Activated CD8-positive, alpha-beta memory T cell treated with anti-CD3 and anti-CD28 coated beads, Interleukin-2, amount 50 U/mL, for 1 hour (primary cell): ENCODE data around the gene C16orf86.
A peak's percentile ranks its signal among the peaks of the same experiment; 100 is the strongest.

ENCODE experiments used
- DNase-seq: peaks from one replicate; pipeline ENCODE4 v3.0.0-alpha.2; 2020; ENCODE audit errors: extremely low read depth

C16orf86 gene, protein sequence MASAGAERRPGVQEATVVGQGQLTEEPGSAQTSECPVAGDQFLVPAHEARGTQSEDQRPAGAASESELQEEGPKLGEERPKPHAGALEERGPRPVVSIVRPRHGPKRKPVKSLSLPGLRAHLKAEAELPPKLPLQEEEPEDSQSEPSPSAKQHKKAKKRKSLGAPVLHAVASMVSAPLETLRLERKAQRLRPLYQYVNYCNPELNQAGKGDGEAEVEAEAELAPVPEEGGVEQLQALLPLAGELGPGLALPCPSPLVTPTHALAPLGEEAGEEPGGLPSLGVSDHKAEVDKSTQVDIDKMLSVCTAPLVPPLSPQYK

DNA sequence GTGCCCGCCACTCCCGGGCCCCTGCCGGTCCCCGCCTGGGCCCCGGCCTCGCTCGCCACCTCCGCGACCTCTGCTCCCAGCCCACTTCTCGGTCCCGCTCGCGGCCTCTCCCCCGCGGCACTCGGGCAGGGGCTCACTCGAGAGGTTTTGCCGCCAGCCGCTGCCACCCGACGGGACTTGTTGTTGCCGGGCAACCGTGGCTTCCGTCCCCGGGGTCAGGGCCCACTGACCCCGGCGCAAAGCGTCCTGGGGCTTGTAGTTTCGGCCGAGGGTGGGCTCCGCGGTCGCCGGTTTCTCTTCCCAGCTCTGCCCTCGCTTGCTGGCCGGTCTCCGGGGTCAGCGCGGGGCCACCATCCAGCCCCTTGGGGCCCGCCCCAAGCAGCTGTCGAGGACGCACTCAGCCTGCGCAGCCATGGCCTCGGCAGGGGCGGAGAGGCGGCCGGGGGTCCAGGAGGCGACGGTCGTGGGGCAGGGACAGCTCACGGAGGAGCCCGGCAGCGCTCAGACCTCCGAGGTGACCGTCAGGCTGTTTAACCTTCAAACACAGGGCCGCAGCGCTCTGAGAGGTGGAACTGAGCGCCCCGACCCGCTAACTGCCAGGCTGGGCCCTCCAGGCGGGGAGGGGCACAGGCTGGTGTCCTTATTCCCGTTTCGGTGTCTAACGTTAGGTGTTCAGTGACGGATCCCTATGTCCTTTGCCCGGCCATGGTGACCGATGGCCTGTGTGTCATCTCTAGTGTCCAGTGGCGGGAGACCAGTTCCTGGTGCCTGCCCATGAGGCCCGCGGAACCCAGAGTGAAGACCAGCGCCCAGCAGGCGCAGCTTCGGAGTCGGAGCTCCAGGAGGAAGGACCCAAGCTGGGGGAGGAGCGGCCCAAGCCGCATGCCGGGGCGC lies at the start of gene C16orf86, which contains the start of gene ENKD1:
C16orf86 (plus strand) TSS at position 256 of the 894 bp plus-strand sequence; CDS start at position 413, 157 bp downstream.
ENKD1 (minus strand) TSS at position 192 of the 894 bp plus-strand sequence. CDS start 308 bp downstream, outside the sequence.
- peak; percentile 60 for DNase-seq

DNA sequence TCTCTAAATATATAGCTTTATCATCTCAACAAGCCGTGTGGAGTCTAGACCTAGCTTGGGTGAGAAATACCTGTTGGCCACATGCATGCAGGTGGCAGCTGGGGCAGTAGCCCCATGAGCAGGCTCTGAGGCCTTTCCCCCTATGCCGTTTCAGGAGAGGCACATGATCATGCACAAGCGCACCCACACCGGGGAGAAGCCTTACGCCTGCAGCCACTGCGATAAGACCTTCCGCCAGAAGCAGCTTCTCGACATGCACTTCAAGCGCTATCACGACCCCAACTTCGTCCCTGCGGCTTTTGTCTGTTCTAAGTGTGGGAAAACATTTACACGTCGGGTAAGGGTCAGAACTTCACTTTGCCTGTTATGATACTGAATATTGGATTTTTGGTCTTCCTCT lies 38.4 kb upstream of the C16orf86 start:
- no peak for DNase-seq

DNA sequence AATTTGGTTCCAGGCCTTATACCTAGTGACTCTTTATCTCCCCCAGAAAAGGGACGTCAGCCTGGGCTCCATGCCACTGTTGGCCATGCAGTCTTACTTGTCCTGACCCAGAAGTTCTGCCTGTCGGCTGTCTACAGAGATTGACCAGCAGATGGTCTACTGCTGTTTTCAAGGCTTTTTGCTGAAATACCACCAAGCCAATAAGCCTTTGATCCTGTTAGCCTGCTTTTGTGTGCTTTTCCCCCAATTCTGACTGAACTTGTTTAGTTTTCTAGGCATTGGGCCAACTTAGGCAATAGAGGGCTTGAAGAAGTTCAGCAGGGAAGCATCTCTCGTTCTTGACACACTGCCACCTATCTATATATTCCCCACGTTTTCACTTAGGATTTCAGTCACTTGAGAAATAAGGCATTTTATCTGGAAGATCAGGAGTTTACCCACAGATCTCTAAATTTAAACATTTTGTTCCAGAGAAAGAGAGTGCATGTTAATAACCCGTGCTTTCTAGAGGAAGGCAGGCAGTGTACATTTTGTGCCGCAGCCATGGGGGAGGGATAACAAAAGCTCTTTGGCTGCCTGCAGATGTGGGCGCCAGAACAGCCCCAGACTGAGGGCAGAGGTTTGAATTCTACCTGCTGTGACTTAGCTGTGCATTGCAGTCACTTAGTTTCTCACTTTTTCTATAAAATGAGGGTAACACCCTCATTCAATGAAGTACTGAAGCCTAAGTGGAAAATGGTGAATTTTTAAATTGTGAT lies 34.0 kb upstream of the C16orf86 start:
- no peak for DNase-seq

DNA sequence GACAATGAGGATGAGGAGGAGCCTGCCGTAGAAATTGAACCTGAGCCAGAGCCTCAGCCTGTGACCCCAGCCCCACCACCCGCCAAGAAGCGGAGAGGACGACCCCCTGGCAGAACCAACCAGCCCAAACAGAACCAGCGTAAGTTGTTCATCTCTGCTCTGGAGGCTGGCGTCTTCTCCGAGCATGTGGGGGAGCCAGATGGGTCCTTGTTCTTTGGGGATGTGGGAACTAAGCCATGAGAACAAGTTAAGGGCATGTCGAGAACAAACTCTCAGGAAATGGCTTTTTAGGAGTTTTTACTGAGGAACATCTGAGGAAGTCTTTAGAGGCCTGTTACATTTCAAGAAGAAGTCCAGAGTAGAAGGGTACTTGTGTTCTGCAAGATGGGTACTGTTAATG lies 29.9 kb upstream of the C16orf86 start:
- no peak for DNase-seq

DNA sequence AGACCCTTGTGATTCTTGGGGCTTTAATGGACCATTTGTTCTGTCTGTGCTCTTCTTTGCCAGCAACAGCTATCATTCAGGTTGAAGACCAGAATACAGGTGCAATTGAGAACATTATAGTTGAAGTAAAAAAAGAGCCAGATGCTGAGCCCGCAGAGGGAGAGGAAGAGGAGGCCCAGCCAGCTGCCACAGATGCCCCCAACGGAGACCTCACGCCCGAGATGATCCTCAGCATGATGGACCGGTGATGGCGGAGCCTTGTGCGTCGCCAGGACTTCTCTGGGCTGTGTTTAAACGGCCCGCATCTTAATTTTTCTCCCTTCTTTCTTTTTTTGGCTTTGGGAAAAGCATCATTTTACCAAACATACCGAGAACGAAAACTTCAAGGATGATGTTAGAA lies 29.0 kb upstream of the C16orf86 start:
- no peak for DNase-seq

DNA sequence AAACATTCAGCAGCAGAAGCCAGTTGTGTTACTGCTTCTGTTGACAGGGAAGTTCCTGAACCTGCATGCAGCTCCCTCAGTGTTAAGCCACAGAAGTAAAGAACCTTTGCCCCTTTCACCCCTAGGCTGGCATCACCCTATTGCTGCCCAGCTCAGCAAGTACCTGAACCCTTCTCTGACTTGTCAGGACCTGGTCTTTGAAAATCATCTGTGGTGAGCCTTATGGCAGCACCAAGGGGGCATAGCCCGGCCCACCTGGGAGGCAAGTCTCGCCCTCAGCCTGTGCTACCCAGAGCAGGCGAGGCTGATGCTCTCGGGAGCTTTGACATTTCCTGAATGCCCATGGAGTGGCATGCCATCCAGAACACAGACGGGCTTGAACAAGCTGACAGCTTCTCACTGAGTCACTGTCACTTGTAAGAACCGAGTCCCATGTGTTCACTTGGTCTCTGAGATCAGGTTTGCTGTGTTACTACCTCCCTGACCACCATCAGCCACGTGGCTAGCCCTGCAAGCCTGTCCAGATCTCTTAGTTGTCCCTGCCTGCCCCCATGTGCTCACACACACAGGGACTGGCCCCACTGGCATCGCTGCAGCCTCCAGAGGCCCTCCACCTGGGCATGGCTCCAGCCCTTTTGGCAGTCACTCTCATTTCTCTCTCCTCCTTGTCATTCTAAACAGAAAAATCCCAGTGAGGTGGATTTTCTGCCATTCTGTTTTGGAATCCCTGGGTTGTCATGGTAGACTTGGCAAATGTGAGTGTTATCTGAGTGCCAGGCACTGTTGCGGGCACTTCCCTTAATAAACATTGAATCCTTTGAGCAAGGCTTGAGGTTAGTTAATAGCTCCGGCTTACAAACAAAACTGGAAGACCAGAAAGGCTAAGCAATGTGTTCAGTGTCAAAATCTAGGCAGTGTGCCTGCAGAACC lies 24.6 kb upstream of the C16orf86 start:
- DNase-seq = no peak

DNA sequence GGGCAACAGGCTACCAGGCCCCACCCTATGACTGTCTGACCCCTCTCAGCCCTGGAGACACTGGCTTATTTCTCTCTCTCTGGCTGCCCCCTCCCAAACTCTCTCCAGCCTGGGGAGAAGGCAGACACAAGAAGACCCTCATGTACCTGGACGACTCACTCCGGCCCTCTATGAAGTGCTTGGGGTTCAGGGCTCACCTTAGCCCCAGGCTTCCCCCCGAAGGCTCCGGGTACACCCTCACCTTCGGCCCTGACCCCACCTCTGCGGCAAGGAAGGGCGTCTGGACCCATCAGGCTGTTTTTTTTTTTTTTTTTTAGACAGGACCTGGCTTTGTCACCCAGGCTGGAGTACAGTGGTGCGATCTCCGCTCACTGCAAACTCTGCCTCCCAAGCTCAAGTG lies 22.6 kb upstream of the C16orf86 start:
- no peak for DNase-seq

DNA sequence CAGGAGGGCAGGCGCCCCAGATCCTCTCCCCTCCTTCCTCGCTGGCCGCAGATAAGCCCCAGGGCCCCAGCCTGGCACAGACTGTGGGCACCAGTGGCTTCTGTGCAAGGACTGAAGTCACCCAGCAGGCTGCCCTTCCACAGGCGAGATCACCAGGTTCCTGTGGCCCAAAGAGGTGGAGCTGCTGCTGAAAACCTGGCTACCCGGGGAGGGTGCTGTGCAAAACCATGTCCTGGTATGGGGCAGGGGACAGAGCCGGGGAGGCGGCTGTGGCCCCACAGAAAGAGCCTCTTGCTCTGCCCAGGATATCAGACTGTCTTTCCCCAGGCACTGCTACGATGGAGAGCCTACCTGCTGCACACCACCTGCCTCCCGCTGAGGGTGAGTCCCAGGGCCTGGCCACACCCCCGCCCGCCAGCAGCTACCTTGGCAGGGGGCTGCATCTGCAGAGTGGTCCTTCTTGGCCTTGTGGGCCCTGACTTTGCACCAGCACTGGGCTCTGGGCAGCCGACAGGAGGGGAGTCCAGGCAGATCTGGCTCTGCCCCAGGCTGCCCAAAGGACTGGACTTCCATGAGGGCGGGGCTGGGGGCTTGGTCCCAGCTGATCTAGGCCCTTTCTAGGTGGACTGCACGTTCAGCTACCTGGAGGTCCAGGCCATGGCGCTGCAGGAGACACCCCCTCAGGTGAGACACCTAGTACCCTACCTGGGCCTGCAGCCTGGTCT lies 21.1 kb upstream of the C16orf86 start:
- no peak for DNase-seq

DNA sequence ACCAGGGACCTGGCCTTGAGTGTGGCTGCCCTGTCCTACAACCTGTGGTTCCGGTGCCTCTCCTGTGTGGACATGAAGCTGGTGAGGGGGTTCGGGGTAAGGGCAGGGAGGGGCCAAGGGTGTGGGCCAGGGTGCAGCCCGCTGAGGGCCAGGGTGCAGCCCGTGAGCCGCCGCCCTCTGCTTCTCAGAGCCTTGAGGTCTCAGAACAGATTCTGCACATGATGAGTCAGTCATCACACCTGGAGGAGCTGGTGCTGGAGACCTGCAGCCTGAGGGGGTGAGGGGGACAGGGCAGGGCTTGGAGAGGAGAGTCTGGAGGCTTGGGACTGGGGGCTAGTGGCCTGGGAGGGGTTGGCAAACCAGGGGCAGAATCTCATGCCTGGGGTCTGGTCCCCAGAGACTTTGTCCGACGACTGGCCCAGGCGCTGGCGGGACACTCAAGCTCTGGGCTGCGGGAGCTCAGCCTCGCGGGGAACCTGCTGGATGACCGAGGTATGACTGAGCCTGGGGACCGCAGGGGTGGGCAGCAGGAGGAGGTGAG lies 19.4 kb upstream of the C16orf86 start:
- no peak for DNase-seq

DNA sequence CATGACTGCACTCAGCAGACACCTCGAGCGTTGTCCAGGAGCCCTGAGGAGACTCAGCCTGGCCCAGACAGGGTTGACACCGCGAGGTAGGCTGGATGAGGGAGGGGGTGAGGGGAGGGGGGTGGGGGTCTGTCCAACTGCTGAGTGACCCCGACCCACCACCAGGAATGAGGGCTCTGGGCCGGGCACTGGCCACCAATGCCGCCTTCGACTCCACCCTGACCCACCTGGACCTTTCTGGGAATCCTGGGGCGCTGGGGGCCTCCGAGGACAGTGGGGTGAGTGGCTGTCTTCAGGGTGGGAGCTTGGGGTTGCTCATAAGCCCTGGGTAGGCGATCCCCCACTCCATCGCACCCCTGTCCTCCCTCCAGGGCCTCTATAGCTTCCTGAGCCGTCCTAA lies 18.9 kb upstream of the C16orf86 start:
- DNase-seq = no peak

DNA sequence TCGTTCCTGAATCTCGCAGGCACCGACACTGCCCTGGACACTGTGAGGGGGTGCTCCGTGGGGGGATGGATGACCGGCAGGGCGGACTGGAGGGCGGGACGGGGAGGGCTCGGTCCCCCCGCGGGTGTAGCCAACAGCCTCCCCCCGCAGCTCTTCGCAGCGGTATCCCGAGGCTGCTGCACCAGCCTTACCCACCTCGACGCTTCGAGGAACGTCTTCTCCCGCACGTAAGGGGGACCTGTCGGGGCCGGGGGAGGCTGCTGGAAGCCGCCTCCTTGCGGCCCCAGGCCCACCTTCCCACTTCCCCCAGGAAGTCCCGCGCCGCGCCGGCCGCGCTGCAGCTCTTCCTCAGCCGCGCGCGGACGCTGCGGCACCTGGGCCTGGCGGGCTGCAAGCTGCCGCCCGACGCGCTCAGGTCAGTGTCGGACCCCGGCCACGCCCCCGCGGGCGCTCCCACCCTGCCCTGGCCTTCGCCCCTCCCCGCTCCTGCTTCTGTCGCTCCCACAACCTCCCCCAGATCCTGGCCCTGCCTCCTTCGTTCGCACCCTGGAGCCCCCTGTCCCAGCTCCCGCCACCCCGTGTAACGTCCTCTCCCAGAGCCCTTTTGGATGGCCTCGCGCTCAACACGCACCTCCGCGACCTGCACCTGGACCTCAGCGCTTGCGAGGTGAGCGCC lies 18.4 kb upstream of the C16orf86 start:
- no peak for DNase-seq

DNA sequence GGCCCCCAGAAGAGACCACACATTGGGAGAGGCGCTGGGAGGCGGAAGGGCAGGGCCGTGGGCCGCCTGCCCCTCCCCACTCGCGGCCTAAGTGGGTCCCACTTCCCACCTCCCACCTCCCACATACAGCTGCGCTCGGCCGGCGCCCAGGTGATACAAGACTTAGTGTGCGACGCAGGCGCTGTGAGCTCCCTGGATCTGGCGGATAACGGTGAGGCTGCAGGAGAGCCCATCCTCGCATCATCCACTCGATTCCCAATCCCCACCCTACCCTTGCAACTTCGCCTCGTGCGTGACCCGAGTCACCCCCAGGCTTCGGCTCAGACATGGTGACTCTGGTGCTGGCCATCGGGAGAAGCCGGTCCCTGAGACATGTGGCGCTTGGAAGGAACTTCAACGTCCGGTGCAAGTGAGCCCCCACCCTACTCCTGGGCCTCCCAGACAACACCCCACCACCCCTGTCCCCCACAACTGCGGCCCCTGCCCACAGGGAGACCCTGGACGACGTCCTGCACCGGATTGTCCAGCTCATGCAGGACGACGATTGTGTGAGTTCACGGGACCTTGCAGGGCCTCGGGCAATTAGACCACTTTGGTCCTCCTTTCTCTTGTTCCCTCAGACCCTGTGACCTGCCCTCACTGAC lies 17.7 kb upstream of the C16orf86 start:
- DNase-seq = no peak

DNA sequence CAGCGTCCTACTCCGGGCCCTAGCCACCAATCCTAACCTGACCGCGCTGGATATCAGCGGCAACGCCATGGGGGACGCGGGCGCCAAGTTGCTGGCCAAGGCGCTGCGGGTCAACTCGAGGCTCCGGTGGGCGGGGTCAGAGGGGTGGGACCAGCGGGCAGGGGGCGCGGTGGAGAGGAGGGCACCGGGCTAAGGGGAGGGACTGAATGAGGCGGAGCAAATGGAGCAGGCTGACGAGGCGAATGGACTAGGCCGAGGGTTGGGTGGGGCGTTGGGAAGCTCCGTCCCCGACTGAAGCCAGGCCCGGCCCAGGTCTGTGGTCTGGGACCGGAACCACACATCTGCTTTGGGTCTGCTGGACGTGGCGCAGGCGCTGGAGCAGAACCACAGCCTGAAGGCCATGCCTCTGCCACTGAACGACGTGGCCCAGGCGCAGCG lies 17.1 kb upstream of the C16orf86 start:
- no peak for DNase-seq

DNA sequence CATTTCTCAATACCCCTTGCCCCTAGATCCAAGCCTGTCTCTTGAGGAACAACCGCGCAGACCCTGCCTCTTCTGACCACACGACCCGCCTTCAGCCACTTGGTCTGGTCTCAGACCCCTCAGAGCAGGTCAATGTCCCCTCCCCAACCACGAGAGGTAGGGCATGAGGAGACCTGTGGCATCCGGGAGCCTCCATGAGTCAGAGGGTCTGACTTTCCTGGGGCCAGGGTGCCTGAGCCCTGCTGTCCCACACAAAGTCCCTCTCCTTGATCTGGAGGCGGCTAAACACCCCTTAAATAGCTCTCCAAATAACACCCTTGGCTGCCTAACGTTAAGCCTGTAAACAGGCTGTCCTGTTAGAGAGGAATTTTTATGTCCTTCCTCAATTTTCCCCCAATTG lies 16.6 kb upstream of the C16orf86 start:
- DNase-seq = no peak

DNA sequence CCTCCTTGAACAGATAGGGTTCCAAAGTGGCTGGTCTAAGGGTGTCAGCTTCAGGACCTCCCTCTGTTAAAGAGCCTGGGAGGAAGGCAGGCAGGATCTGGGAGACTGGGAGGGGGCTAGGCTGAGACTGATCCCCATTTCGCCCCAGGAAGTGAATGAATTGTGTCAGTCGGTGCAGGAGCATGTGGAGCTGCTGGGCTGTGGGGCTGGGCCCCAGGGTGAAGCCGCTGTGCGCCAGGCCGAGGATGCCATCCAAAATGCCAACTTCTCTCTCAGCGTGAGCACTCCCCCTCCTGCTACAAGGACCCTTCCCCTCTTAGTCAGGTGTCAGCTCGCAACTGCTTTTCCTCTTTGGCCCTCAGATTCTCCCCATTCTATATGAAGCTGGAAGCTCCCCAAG lies 15.6 kb upstream of the C16orf86 start:
- no peak for DNase-seq

DNA sequence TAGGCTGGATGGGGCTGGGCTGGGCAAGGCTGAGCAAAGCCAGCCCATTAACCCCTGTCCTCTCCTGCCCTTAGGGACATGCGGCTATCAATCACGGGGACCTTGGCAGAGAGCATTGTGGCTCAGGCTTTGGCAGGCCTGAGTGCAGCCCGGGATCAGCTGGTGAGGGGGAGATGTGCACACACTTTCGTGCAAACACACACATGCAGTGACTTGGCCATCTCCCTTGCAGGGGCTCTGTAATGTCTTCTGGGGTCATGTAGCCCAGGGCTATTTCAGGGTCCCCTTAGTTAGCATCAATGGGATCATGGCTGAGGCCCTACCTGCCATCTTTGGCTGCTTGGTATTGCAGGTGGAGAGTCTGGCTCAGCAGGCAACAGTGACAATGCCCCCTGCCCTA lies 14.8 kb upstream of the C16orf86 start:
- DNase-seq = no peak

DNA sequence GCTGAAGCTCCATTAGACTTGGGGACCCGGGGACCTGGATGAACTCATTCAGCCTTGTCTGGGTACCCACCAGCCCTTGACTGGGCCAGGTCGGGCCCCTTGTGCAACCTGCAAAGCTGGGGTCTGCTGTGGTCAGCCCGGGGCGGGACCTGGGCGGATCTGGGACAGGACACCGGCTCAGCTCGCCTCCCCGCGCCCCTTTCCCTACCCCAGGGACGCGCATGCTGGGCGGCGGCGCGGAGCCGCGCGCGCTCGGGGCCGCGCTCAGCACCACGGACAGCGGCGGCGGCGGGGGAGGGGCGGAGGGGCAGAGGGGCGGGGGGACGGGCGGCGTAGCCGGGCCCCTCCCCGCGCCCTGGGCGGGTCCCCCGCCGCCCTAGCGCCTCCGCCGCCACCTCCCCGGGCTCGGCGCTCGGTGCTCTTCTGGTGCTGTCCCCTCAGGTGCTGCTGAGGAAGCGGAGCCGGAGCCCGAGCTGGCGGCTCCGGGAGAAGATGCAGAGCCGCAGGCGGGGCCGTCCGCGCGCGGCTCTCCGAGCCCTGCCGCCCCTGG lies 14.0 kb upstream of the C16orf86 start:
- DNase-seq = no peak

DNA sequence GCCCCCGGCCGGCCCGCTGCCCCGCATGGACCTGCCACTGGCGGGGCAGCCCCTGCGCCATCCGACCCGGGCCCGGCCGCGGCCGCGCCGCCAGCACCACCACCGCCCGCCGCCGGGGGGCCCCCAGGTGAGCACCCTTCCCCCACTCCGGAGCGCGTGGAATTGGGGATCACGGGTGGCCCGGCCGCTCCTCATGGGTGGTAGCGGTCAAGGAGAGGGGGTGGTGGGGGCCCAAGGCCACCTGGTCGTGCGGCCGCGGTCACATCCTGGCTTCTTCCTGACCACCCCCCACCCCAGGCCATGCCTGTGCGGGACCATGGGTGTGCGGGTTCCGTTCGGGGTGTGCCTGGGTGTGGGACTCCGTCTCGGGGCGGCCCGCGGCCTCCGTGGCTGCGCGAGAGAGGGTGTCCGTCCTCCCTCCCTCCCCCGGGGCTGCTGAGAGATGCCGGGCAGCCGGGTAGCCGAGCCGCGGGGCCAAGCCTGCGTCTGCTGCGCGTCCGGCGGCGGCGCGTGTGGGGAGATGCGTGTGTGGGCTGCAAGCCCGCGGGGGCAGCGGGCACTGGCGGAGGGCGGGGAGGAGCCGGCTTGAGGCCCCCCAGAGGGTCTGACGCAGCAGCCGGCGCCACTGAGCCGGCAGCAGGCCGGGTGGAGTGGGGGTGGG lies 13.4 kb upstream of the C16orf86 start:
- no peak for DNase-seq
